ENCODE results near the gene NIN.

DNA sequence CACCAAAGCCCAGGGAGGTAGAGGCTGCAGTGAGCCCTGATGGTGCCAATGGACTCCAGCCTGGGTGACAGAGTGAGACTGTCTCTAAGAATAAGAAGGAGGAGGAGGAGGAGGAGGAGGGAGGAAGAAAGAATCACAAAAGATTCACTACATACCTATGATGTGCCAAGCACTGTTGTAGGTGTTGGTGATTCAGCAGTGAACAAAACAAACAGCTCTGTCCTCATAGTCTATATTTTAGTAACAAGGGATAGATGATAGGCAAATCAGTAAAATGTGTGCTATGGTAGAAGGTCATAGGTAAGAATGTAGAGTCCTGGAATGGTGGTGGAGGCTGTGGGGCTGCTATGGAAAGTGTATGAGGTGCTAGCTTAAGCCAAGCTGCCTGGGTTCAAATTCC is 22.9 kb upstream of the NIN start:
- no peak for TF ChIP-seq CSRNP3 (CRISPR knock-in tag; IDR thresholded peaks at IDR 0.05)
- no peak for TF ChIP-seq ZFP3 (CRISPR knock-in tag; IDR thresholded peaks at IDR 0.05)
- no peak for TF ChIP-seq POU6F1 (CRISPR knock-in tag; IDR thresholded peaks at IDR 0.05; ENCODE audit: borderline replicate concordance, low read depth)
- TF ChIP-seq PATZ1 (CRISPR knock-in tag; IDR thresholded peaks at IDR 0.05; ENCODE audit: borderline replicate concordance): no peak
- TF ChIP-seq BACH2 (CRISPR knock-in tag; IDR thresholded peaks at IDR 0.05; ENCODE audit: borderline replicate concordance): no peak
- TF ChIP-seq ARNTL (CRISPR knock-in tag; IDR thresholded peaks at IDR 0.05; ENCODE audit: borderline replicate concordance, low read depth): no peak
- TF ChIP-seq ISL1 (CRISPR knock-in tag; IDR thresholded peaks at IDR 0.05): no peak
- no peak for TF ChIP-seq ZNF70 (CRISPR knock-in tag; IDR thresholded peaks at IDR 0.05)
- no peak for TF ChIP-seq ZFP30 (CRISPR knock-in tag; IDR thresholded peaks at IDR 0.05)

Measured in SK-N-SH treated with all-trans-retinoic acid at 6 μM for 48 hours (cell line).